ENCODE results near the gene LEP. TPM values are rescaled to one million over a fixed set of nuclear protein-coding genes. Genes with fewer than 3 reads are reported as not detected.

LEP gene
- total RNA-seq, 1 donor from 2014 or later, result not detected

DNA sequence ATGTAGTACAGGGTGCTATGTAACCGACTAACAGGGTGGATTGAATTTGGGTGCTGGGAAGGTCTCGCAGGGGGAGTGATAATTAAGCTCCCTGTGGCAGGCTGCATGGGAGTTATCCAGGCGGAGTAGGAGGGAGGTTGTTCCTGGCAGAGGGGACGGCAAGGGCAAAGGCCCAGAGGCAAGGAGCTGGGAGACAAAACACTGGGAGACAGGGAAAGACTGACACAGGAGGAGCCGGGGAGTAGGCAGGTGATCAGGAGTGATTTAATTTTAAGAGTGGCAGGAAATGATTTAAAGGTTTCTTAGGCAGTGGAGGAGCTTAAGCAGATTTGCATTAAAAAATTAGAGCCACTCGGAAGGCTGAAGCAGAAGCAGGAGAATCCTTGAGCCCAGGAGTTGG, 40.7 kb upstream of the LEP start:
- peaks cover 60% of the 10 kb centered on the region for H3K27me3 Mint-ChIP-seq (ENCODE audit: low read depth)
- TF ChIP-seq, protein P1, sequence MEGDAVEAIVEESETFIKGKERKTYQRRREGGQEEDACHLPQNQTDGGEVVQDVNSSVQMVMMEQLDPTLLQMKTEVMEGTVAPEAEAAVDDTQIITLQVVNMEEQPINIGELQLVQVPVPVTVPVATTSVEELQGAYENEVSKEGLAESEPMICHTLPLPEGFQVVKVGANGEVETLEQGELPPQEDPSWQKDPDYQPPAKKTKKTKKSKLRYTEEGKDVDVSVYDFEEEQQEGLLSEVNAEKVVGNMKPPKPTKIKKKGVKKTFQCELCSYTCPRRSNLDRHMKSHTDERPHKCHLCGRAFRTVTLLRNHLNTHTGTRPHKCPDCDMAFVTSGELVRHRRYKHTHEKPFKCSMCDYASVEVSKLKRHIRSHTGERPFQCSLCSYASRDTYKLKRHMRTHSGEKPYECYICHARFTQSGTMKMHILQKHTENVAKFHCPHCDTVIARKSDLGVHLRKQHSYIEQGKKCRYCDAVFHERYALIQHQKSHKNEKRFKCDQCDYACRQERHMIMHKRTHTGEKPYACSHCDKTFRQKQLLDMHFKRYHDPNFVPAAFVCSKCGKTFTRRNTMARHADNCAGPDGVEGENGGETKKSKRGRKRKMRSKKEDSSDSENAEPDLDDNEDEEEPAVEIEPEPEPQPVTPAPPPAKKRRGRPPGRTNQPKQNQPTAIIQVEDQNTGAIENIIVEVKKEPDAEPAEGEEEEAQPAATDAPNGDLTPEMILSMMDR (IDR thresholded peaks at IDR 0.05), result no peak
- H3K27ac Mint-ChIP-seq (ENCODE audit: unreplicated experiment), result no peak overlapping the region
- peaks cover 4% of the 10 kb centered on the region for H3K36me3 Mint-ChIP-seq (ENCODE audit: low read depth)
- H3K4me1 Mint-ChIP-seq (ENCODE audit: low read depth), result peaks cover 12% of the 10 kb centered on the region
- peak; percentile 27 for DNase-seq (ENCODE audit: low spot score)
- H3K9me3 Mint-ChIP-seq (ENCODE audit: low read depth), result peaks cover 12% of the 10 kb centered on the region
- no peak overlapping the region for H3K4me3 Mint-ChIP-seq (ENCODE audit: unreplicated experiment)

- H3K27ac Mint-ChIP-seq (ENCODE audit: unreplicated experiment), result no peak overlapping the region
These were observed 39.9 kb upstream of the LEP start for GRCh38 chr7:128201067-128201689.

GRCh38 chr7:128201690-128202085, 39.4 kb upstream of the LEP start:
- H3K27ac Mint-ChIP-seq (ENCODE audit: unreplicated experiment), result no peak overlapping the region
- H3K27me3 Mint-ChIP-seq (ENCODE audit: low read depth), result peaks cover 64% of the 10 kb centered on the region
- TF ChIP-seq, protein P1 (IDR thresholded peaks at IDR 0.05), result no peak
- peaks cover 1% of the 10 kb centered on the region for H3K9me3 Mint-ChIP-seq (ENCODE audit: low read depth)
- peaks cover 4% of the 10 kb centered on the region for H3K36me3 Mint-ChIP-seq (ENCODE audit: low read depth)
- H3K4me1 Mint-ChIP-seq (ENCODE audit: low read depth), result peaks cover 12% of the 10 kb centered on the region
- peak; percentile 56 for DNase-seq (ENCODE audit: low spot score)
- H3K4me3 Mint-ChIP-seq (ENCODE audit: unreplicated experiment), result peak overlapping the region; percentile 23

More at GRCh38 chr7:128201067-128201689, 39.9 kb upstream of the LEP start:
- peak; percentile 86 for DNase-seq (ENCODE audit: low spot score)
- TF ChIP-seq, protein P1 (IDR thresholded peaks at IDR 0.05), result no peak
- H3K9me3 Mint-ChIP-seq (ENCODE audit: low read depth), result peaks cover 5% of the 10 kb centered on the region
- peaks cover 12% of the 10 kb centered on the region for H3K4me1 Mint-ChIP-seq (ENCODE audit: low read depth)
- peaks cover 65% of the 10 kb centered on the region for H3K27me3 Mint-ChIP-seq (ENCODE audit: low read depth)
- H3K36me3 Mint-ChIP-seq (ENCODE audit: low read depth), result peaks cover 4% of the 10 kb centered on the region
- H3K4me3 Mint-ChIP-seq (ENCODE audit: unreplicated experiment), result no peak overlapping the region

DNA sequence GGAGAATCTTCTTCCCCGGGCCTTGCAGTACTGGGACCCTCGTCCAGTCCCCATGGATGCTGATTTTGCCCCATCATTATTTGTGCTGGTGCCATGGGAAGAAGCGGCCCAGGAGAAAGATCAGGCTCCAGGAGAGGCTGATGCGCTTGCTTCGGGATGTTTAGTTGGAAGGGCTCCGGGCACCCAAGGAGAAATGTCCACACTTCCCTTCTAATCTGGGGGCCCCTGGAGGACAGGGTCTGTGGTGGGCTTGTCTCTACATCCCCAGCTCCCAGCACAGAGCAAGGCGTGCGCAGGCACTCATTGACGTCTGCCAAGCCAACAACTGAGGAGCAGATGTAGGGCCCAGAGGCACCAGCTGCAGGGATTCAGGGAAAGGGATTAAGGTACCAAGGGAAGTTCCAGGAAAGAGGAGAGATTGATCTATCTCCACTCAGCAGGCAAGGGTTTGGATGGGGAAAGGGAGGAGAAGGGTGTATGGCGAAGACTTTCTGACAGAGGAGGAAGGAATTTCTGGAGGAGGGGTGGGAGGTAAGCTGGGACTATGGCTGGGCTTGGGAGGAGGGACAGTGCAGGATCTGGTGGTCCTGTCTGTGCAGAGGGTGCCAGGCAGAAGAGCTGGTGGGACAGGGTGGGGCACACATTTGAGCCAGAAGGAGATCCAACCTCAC, 38.7 kb upstream of the LEP start:
- Mint-ChIP-seq H3K4me3 (ENCODE audit: unreplicated experiment) (no peak overlapping the region), H3K4me1 (ENCODE audit: low read depth) (peaks cover 12% of the 10 kb centered on the region), H3K27ac (ENCODE audit: unreplicated experiment) (no peak overlapping the region), H3K9me3 (ENCODE audit: low read depth) (no peaks in the 10 kb centered on the region), H3K36me3 (ENCODE audit: low read depth) (peaks cover 4% of the 10 kb centered on the region), H3K27me3 (ENCODE audit: low read depth) (peaks cover 58% of the 10 kb centered on the region)
- no peak for DNase-seq (ENCODE audit: low spot score)
- TF ChIP-seq, protein P1 (IDR thresholded peaks at IDR 0.05), result no peak

- peaks cover 58% of the 10 kb centered on the region for H3K27me3 Mint-ChIP-seq (ENCODE audit: low read depth)
- no peaks in the 10 kb centered on the region for H3K9me3 Mint-ChIP-seq (ENCODE audit: low read depth)
- H3K36me3 Mint-ChIP-seq (ENCODE audit: low read depth), result peaks cover 4% of the 10 kb centered on the region
- peak; percentile 67 for DNase-seq (ENCODE audit: low spot score)
- H3K27ac Mint-ChIP-seq (ENCODE audit: unreplicated experiment), result no peak overlapping the region
- H3K4me1 Mint-ChIP-seq (ENCODE audit: low read depth), result peaks cover 12% of the 10 kb centered on the region
- H3K4me3 Mint-ChIP-seq (ENCODE audit: unreplicated experiment), result no peak overlapping the region
- TF ChIP-seq, protein P1 (IDR thresholded peaks at IDR 0.05), result no peak
These were observed 38.0 kb upstream of the LEP start for GRCh38 chr7:128203047-128203491.

Measured in chondrocyte (in vitro differentiated cells).